CD8-positive, alpha-beta memory T cell (primary cell): ENCODE results near the gene ST6GALNAC3. TPM values are rescaled to one million over a fixed set of nuclear protein-coding genes. Genes with fewer than 3 reads are reported as not detected.

Experiments used
- CTCF ChIA-PET: fragments of 350-600 bp; sonication (Branson Sonifier 250); formaldehyde crosslinking; loops from one replicate; lab custom pipeline; 2021; ENCODE audit warnings: antibody characterized with exemption; lab: Charles Lee
- POLR2A ChIA-PET: fragments of 350-600 bp; sonication (Branson Sonifier 250); formaldehyde crosslinking; loops from one replicate; lab custom pipeline; 2021; ENCODE audit warnings: antibody characterized with exemption; lab: Charles Lee
- DNase-seq, 5 donors: peaks; one replicate each; pipeline versions ENCODE4 v3.0.0 to v3.0.0-alpha.2; 2020 to 2022; ENCODE audit warnings: mixed read lengths in 1 of 5
- H3K27ac ChIP-seq: one replicate; pipeline ENCODE4 v1.7.0; 2013; ENCODE audit warnings: low read depth, mild to moderate bottlenecking, low read length, moderate library complexity
- H3K27me3 ChIP-seq: 2 replicates; pipeline ENCODE4 v1.7.0; 2013; ENCODE audit warnings: low read length, mild to moderate bottlenecking; ENCODE audit not compliant: insufficient read depth, poor library complexity, severe bottlenecking
- H3K36me3 ChIP-seq: 2 replicates; pipeline ENCODE4 v1.7.0; 2013; ENCODE audit warnings: mild to moderate bottlenecking, low read length, moderate library complexity; ENCODE audit not compliant: insufficient read depth
- H3K4me1 ChIP-seq: 2 replicates; pipeline ENCODE4 v1.7.0; 2013; ENCODE audit warnings: mild to moderate bottlenecking, low read length, moderate library complexity; ENCODE audit not compliant: insufficient read depth
- H3K4me3 ChIP-seq: 2 replicates; pipeline ENCODE4 v1.7.0; 2013; ENCODE audit warnings: mild to moderate bottlenecking, low read length
- H3K9me3 ChIP-seq: 2 replicates; pipeline ENCODE4 v1.7.0; 2013; ENCODE audit warnings: mild to moderate bottlenecking, low read length
- H3K27ac Mint-ChIP-seq, 8 donors: one replicate each; pipeline ENCODE4 v1.8.0; 2020 to 2021; ENCODE audit warnings: mixed read lengths in 8 of 8, mild to moderate bottlenecking in 6 of 8, inconsistent platforms in 3 of 8, moderate library complexity in 3 of 8
- H3K27me3 Mint-ChIP-seq, 2 donors: one replicate each; pipeline ENCODE4 v1.8.0; 2020 to 2021; ENCODE audit warnings: mixed read lengths in 2 of 2, mild to moderate bottlenecking in 1 of 2, moderate library complexity in 1 of 2
- H3K36me3 Mint-ChIP-seq, 3 donors: one replicate each; pipeline ENCODE4 v1.8.0; 2020 to 2021; ENCODE audit warnings: mixed read lengths in 3 of 3, inconsistent platforms in 1 of 3, mild to moderate bottlenecking in 1 of 3
- H3K4me1 Mint-ChIP-seq, 3 donors: one replicate each; pipeline ENCODE4 v1.8.0; 2020 to 2021; ENCODE audit warnings: mixed read lengths in 3 of 3, inconsistent platforms in 1 of 3, mild to moderate bottlenecking in 1 of 3
- H3K4me3 Mint-ChIP-seq, 7 donors: one replicate each; pipeline ENCODE4 v1.8.0; 2020 to 2021; ENCODE audit warnings: mixed read lengths in 7 of 7, mild to moderate bottlenecking in 6 of 7, moderate library complexity in 4 of 7, inconsistent platforms in 2 of 7
- H3K9me3 Mint-ChIP-seq, 5 donors: one replicate each; pipeline ENCODE4 v1.8.0; 2020 to 2022; ENCODE audit warnings: mixed read lengths in 5 of 5, mild to moderate bottlenecking in 3 of 5, moderate library complexity in 2 of 5, inconsistent platforms in 1 of 5
- polyA plus RNA-seq: library from polyadenylated mRNA; unstranded; fragments of 300-500 nt; fragmentation: Illumina TruSeq; gene quantifications from one replicate; pipeline ENCODE4 v1.2.3, GENCODE V29; 2021
- total RNA-seq, 2 experiments: library from RNA; stranded (reverse); gene quantifications; one replicate each; pipeline ENCODE4 v1.2.3, GENCODE V29; 2021

Gene ST6GALNAC3
- total and polyA plus RNA-seq, 3 experiments from 2014 or later = 0.33 to 1.8 TPM; not detected in 1

DNA sequence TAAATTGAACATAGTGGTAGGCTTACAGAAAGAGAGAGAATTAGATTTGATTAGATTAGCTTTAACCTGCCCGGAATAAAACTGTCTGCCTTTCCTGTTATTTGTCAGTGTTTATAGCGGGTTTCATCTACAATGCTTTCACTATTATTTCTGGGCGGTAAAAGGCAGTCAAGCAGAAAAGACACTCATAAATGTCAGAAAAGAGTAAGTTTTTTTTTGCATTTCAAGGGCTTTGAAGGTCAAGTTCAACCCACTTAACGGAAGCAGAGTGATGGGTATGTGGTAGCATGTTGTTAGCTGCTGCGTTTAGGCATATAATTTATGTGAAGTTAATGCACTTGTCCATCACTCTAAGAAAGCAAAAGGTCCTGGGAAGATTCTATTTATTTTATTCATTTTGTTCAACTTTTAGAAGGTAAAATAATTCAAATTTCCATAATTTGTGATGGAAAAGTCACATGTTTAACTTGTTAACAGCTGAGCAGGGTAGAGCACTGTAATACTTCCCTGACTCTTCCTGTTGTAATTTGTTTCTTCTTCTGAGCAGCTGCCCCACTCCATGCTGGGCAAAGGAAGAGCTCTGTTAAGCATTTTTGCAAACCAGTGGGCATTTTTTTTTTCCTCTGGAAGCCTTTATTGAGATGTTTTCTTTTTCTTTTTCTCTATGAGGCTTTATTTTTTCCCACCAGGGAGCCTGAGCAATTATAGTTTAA lies 220.1 kb downstream of the ST6GALNAC3 start:
- H3K27ac Mint-ChIP-seq = peak overlapping the region; percentile 14 to 89 (median 70)
- peaks cover 64% of the 10 kb centered on the region for H3K4me1 ChIP-seq
- H3K4me3 Mint-ChIP-seq = peak overlapping the region; percentile 51 to 75 (median 64)
- no peaks in the 10 kb centered on the region for H3K27me3 ChIP-seq
- no peak overlapping the region for H3K4me3 ChIP-seq
- H3K36me3 Mint-ChIP-seq = no peaks in the 10 kb centered on the region
- H3K27me3 Mint-ChIP-seq = no peaks in the 10 kb centered on the region
- no peaks in the 10 kb centered on the region for H3K9me3 Mint-ChIP-seq
- H3K4me1 Mint-ChIP-seq = peaks cover 57 to 91% (median 77%) of the 10 kb centered on the region in 3 donors
- no peak overlapping the region for H3K27ac ChIP-seq
- no peaks in the 10 kb centered on the region for H3K9me3 ChIP-seq
- ChIA-PET CTCF (interaction anchor here (0.9 to 1.0 kb wide), 2 partner anchors 140 kb away, joined by 3 to 4 read pairs; no protein-coding TSS in a partner anchor), POLR2A (interaction anchor here (1.0 kb wide), 1 partner anchor 140 kb away, joined by 4 read pairs; no protein-coding TSS in a partner anchor)
- peak in 1 of 5 donors; percentile 30 for DNase-seq
- no peaks in the 10 kb centered on the region for H3K36me3 ChIP-seq

GRCh38 chr1:76298399-76298798 lies 223.9 kb downstream of the ST6GALNAC3 start:
- Histone ChIP-seq H3K27ac (no peak overlapping the region), H3K4me3 (no peak overlapping the region), H3K9me3 (no peaks in the 10 kb centered on the region), H3K27me3 (no peaks in the 10 kb centered on the region), H3K36me3 (no peaks in the 10 kb centered on the region), H3K4me1 (peaks cover 56% of the 10 kb centered on the region)
- Mint-ChIP-seq H3K9me3 (no peaks in the 10 kb centered on the region), H3K27me3 (no peaks in the 10 kb centered on the region), H3K4me1 (peaks cover 41 to 81% (median 78%) of the 10 kb centered on the region in 3 donors), H3K4me3 (no peak overlapping the region), H3K36me3 (no peaks in the 10 kb centered on the region), H3K27ac (peak overlapping the region in 2 of 8 donors; percentile 2 to 30)
- ChIA-PET CTCF (no interaction called here), POLR2A (no interaction called here)
- no peak for DNase-seq

GRCh38 chr1:76299036-76299435 lies 224.5 kb downstream of the ST6GALNAC3 start:
- Mint-ChIP-seq H3K27me3 (no peaks in the 10 kb centered on the region), H3K36me3 (no peaks in the 10 kb centered on the region), H3K27ac (peak overlapping the region in 2 of 8 donors; percentile 9 to 14), H3K9me3 (no peaks in the 10 kb centered on the region), H3K4me1 (peaks cover 35 to 75% (median 72%) of the 10 kb centered on the region in 3 donors), H3K4me3 (peak overlapping the region in 2 of 7 donors; percentile 19 to 23)
- ChIA-PET CTCF (no interaction called here), POLR2A (no interaction called here)
- no peaks in the 10 kb centered on the region for H3K9me3 ChIP-seq
- H3K36me3 ChIP-seq = no peaks in the 10 kb centered on the region
- H3K27me3 ChIP-seq = no peaks in the 10 kb centered on the region
- H3K4me3 ChIP-seq = no peak overlapping the region
- no peak overlapping the region for H3K27ac ChIP-seq
- no peak for DNase-seq
- H3K4me1 ChIP-seq = peaks cover 52% of the 10 kb centered on the region

DNA sequence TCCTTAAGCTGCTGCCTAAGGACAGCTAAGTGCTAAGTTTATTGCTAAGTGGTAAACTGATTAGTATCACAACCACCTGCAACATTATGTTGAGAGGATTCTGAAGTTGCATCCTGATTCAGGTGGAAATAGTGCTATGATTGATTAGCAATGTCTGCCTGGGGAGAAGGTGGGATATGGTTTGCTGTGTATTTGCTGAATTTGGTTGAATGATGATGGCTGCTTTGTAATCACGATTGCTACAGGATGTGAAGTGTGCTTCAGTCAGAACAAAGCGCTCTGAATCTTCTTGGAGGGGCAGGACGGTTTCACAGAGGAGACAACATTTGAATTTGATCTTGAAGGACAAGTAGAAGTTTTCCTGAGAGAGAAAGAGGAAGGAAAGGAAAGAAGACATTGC lies 226.0 kb downstream of the ST6GALNAC3 start:
- no peaks in the 10 kb centered on the region for H3K36me3 Mint-ChIP-seq
- no peak overlapping the region for H3K27ac ChIP-seq
- H3K9me3 Mint-ChIP-seq = no peaks in the 10 kb centered on the region
- no peaks in the 10 kb centered on the region for H3K9me3 ChIP-seq
- H3K4me3 ChIP-seq = no peak overlapping the region
- H3K4me3 Mint-ChIP-seq = peak overlapping the region in 3 of 7 donors; percentile 19 to 47 (median 24)
- ChIA-PET POLR2A (no interaction called here), CTCF (no interaction called here)
- DNase-seq = no peak
- H3K27ac Mint-ChIP-seq = peak overlapping the region in 6 of 8 donors; percentile 0 to 91 (median 28)
- no peaks in the 10 kb centered on the region for H3K27me3 Mint-ChIP-seq
- H3K36me3 ChIP-seq = no peaks in the 10 kb centered on the region
- no peaks in the 10 kb centered on the region for H3K27me3 ChIP-seq
- peaks cover 21 to 60% (median 59%) of the 10 kb centered on the region in 3 donors for H3K4me1 Mint-ChIP-seq
- peaks cover 44% of the 10 kb centered on the region for H3K4me1 ChIP-seq

DNA sequence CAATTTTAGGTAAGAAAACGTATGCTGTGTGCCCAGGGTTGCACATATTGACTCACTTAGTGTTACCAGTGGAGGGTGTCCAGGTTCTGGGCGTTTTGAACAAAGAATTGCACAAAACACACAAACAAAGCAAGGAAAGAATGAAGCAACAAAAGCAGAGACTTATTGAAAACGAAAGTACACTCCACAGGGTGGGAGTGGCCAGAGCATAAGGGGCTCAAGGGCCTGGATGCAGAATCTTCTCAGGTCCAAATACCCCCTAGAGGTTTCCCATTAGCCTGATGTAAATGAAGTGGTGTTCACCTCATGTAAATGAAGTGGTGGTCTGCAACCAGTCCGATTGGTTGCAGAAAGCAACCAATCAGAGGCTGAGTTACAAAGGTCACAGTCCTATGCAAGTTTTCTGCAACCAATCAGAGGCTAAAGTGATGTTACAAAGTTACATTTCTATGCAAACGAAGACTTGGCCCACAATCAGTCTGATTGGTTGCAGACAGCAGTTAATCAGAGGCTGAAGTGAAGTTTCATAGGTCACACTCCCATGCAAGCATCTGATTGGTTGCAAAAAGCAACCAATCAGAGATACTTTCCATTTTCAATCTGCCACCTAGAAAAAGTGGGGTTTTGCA lies 228.3 kb downstream of the ST6GALNAC3 start:
- Mint-ChIP-seq H3K27ac (no peak overlapping the region), H3K36me3 (no peaks in the 10 kb centered on the region), H3K4me3 (peak overlapping the region in 3 of 7 donors; percentile 48 to 73 (median 49)), H3K27me3 (no peaks in the 10 kb centered on the region), H3K9me3 (no peaks in the 10 kb centered on the region), H3K4me1 (peaks cover 15 to 48% (median 38%) of the 10 kb centered on the region in 3 donors)
- Histone ChIP-seq H3K27me3 (no peaks in the 10 kb centered on the region), H3K36me3 (no peaks in the 10 kb centered on the region), H3K27ac (no peak overlapping the region), H3K4me3 (no peak overlapping the region), H3K4me1 (peaks cover 41% of the 10 kb centered on the region), H3K9me3 (no peaks in the 10 kb centered on the region)
- ChIA-PET POLR2A (no interaction called here), CTCF (no interaction called here)
- no peak for DNase-seq

DNA sequence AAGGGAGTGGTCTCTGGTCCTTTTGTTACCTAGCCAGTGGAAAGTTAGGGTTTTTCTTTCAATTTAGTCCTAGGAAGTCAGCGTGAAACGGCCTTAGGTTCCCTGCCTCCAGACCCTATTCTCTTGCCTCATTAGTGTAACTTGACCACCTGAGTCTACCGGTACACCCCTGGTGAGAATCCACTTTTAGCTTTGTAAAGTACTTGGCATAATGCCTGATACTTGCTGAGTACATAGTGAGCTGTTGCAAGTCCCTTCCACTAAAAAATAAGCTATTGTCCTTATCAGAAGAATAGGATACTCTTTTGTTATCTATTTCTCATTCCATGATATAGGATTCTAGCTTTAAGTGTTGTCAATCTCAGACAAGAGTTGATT lies 228.8 kb downstream of the ST6GALNAC3 start:
- Histone ChIP-seq H3K4me3 (no peak overlapping the region), H3K27ac (no peak overlapping the region), H3K9me3 (no peaks in the 10 kb centered on the region), H3K4me1 (peaks cover 38% of the 10 kb centered on the region), H3K36me3 (no peaks in the 10 kb centered on the region), H3K27me3 (no peaks in the 10 kb centered on the region)
- H3K36me3 Mint-ChIP-seq = no peaks in the 10 kb centered on the region
- DNase-seq = no peak
- H3K9me3 Mint-ChIP-seq = no peaks in the 10 kb centered on the region
- H3K4me1 Mint-ChIP-seq = peaks cover 15 to 48% (median 33%) of the 10 kb centered on the region in 3 donors
- ChIA-PET POLR2A (no interaction called here), CTCF (no interaction called here)
- no peak overlapping the region for H3K27ac Mint-ChIP-seq
- no peaks in the 10 kb centered on the region for H3K27me3 Mint-ChIP-seq
- H3K4me3 Mint-ChIP-seq = peak overlapping the region in 2 of 7 donors; percentile 3 to 48

GRCh38 chr1:76313304-76313703 lies 238.8 kb downstream of the ST6GALNAC3 start:
- H3K9me3 ChIP-seq = no peaks in the 10 kb centered on the region
- POLR2A ChIA-PET = no interaction called here
- Mint-ChIP-seq H3K27ac (no peak overlapping the region), H3K9me3 (peaks cover 0 to 3% (median 0%) of the 10 kb centered on the region in 5 donors), H3K4me3 (no peak overlapping the region), H3K36me3 (no peaks in the 10 kb centered on the region), H3K27me3 (no peaks in the 10 kb centered on the region), H3K4me1 (no peaks in the 10 kb centered on the region)
- H3K36me3 ChIP-seq = no peaks in the 10 kb centered on the region
- H3K4me1 ChIP-seq = no peaks in the 10 kb centered on the region
- H3K27ac ChIP-seq = no peak overlapping the region
- CTCF ChIA-PET = interaction anchor here (1.3 kb wide), 1 partner anchor 31 kb away, joined by 3 read pairs; no protein-coding TSS in a partner anchor
- DNase-seq = no peak
- H3K27me3 ChIP-seq = no peaks in the 10 kb centered on the region
- H3K4me3 ChIP-seq = no peak overlapping the region

- Histone ChIP-seq H3K27ac (no peak overlapping the region), H3K4me3 (no peak overlapping the region), H3K27me3 (no peaks in the 10 kb centered on the region), H3K36me3 (no peaks in the 10 kb centered on the region), H3K9me3 (no peaks in the 10 kb centered on the region), H3K4me1 (no peaks in the 10 kb centered on the region)
- Mint-ChIP-seq H3K36me3 (no peaks in the 10 kb centered on the region), H3K4me1 (no peaks in the 10 kb centered on the region), H3K9me3 (peaks cover 0 to 3% (median 0%) of the 10 kb centered on the region in 5 donors), H3K27ac (no peak overlapping the region), H3K4me3 (no peak overlapping the region), H3K27me3 (no peaks in the 10 kb centered on the region)
- DNase-seq = no peak
- POLR2A ChIA-PET = no interaction called here
- CTCF ChIA-PET = interaction anchor here (1.3 kb wide), 1 partner anchor 29 kb away, joined by 3 read pairs; no protein-coding TSS in a partner anchor
Observed at GRCh38 chr1:76314730-76315129, 240.2 kb downstream of the ST6GALNAC3 start.
